Mesothelial cell of epicardium (in vitro differentiated cells): ENCODE measurements around the gene SDHB. TPM values are rescaled to one million over a fixed set of nuclear protein-coding genes. Genes with fewer than 3 reads are reported as not detected.

Source experiments
- total RNA-seq: library from RNA; stranded (reverse); gene quantifications from 3 replicates; pipeline ENCODE4 v1.2.1, GENCODE V29; 2021

SDHB gene
- total RNA-seq, 1 donor from 2014 or later: 46.5 TPM

Other genes starting within 250 kb of the SDHB start
- gene RNU1-2, start 158.1 kb downstream of the SDHB start, total RNA-seq: 3,774 to 3,945 TPM (median 3,937 TPM) in 3 replicates
- gene CROCC, start 132.1 kb downstream of the SDHB start, total RNA-seq: 81.3 to 86.4 TPM (median 86.1 TPM) in 3 replicates
- 445 to 466 TPM (median 459 TPM) in 3 replicates for gene MFAP2, start 73.4 kb downstream of the SDHB start, total RNA-seq
- 54.2 to 57.8 TPM (median 56.9 TPM) in 3 replicates for gene ATP13A2, start 42.1 kb downstream of the SDHB start, total RNA-seq
- 0.49 to 0.62 TPM (median 0.52 TPM) in 3 replicates for gene PADI2, start 65.4 kb upstream of the SDHB start, total RNA-seq
- 0.09 TPM in 1 of 3 replicates, not detected in the others for gene PADI1, start 151.1 kb upstream of the SDHB start, total RNA-seq
- 0.07 TPM in 1 of 3 replicates, not detected in the others for gene PADI3, start 195.1 kb upstream of the SDHB start, total RNA-seq